NCI-H526 (cell line): ENCODE results near the gene GOLGA1.
"Not testable (repeated sequence)": the region's sequence is repeated elsewhere in the genome, so short reads cannot be mapped to it uniquely, and the experiment has no call there.

Experiments used
- DNase-seq, 2 experiments: peaks; one replicate each; lab custom pipeline; 2025; lab: John Stamatoyannopoulos, UW

GOLGA1 gene

GRCh38 chr9:124940894-124941678 is at the start of gene GOLGA1:
GOLGA1 (minus strand) TSS chr9:124941083; CDS start chr9:124938711, 2,372 bp downstream.
- peak; percentile 67 to 95 for DNase-seq

- no peak for DNase-seq
Measured at GRCh38 chr9:124983698-124984097, 42.8 kb upstream of the GOLGA1 start.

GRCh38 chr9:124980431-124980830 is 39.5 kb upstream of the GOLGA1 start:
- no peak for DNase-seq

GRCh38 chr9:124975131-124975530 is 34.2 kb upstream of the GOLGA1 start:
- DNase-seq = no peak

GRCh38 chr9:124973807-124974206 is 32.9 kb upstream of the GOLGA1 start:
- DNase-seq = no peak

- no peak for DNase-seq
Measured at GRCh38 chr9:124972241-124972770, 31.4 kb upstream of the GOLGA1 start.

- DNase-seq = no peak
Measured at GRCh38 chr9:124969401-124969800, 28.5 kb upstream of the GOLGA1 start.

- DNase-seq = no peak
Measured at GRCh38 chr9:124968238-124968637, 27.4 kb upstream of the GOLGA1 start.

GRCh38 chr9:124965775-124966568 is 25.1 kb upstream of the GOLGA1 start:
- DNase-seq = not testable (repeated sequence)

- DNase-seq = no peak
Measured at GRCh38 chr9:124964604-124965003, 23.7 kb upstream of the GOLGA1 start.

- DNase-seq = no peak
Measured at GRCh38 chr9:124964056-124964455, 23.2 kb upstream of the GOLGA1 start.

GRCh38 chr9:124960409-124960752 is 19.5 kb upstream of the GOLGA1 start:
- no peak for DNase-seq

GRCh38 chr9:124959671-124960408 is 19.0 kb upstream of the GOLGA1 start:
- DNase-seq = not testable (repeated sequence)

- DNase-seq = no peak
Measured at GRCh38 chr9:124954255-124954654, 13.4 kb upstream of the GOLGA1 start.

GRCh38 chr9:124950050-124950718 is 9.3 kb upstream of the GOLGA1 start:
- DNase-seq = no peak

- no peak for DNase-seq
Measured at GRCh38 chr9:124949387-124949786, 8.5 kb upstream of the GOLGA1 start.

GRCh38 chr9:124947727-124948391 is 7.0 kb upstream of the GOLGA1 start:
- no peak for DNase-seq

GRCh38 chr9:124946167-124946566 is 5.3 kb upstream of the GOLGA1 start:
- DNase-seq = no peak

GRCh38 chr9:124941679-124942561 is 1.0 kb upstream of the GOLGA1 start:
- peak in 1 of 2 experiments; percentile 52 for DNase-seq

- peak; percentile 30 to 68 for DNase-seq
Measured at GRCh38 chr9:124940521-124940893, 376 bp downstream of the GOLGA1 start.
